Eye (tissue), 1 donor: ENCODE data around the gene ZFHX3.

Source experiments
- DNase-seq: peaks from one replicate; pipeline ENCODE4 v3.0.0-alpha.2; 2015

Gene ZFHX3

DNA sequence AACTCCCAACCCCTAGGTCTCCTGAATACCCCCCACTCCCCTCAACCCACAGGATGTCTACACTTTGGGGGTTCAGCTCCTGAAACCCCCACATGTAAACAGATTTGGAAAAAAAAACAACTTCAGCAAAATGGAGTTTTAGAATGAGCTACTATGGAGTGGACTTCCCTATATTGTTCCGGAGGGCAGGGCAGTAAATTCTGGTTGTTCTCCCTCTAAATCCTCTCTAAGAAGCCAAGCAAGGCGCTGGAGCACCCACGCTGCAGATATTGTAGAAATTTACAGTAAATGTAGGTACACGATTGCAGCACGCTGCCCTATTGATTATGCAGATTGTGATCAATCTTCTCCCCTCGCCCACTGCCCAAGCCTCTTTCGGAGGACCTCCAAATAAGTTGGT, 8.5 kb upstream of the ZFHX3 start:
- peak; percentile 44 for DNase-seq

DNA sequence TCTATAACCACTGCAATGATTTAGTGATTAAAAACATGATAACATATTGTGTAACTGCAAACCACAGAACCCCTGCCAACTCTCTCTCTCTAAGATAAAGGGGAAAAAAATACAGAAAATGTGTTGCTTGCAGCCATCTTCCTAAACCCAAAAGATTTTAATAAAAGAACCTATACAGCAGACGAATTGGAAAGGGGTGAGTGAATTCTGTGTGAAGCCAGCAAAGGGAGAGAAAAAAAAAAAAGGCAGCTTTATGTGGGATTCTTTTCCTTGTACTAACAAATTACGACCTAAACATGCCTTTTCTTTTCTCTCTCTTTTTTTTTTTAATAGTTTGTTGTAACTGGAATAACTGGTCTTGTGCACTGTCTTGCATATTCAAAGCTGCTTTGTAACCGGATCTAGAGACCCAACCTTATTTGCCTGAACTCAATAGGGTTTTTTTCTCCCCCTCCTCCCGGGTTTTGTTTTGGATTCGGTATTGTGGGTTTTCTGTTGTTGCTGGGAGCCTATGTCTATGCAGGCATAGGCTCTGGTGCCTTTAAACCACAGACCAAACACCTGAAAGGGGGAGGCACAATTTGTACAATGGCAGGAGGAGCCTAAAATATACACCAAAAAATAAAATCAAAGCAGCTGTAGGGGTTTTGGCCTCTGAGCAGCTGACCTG, 7.0 kb upstream of the ZFHX3 start:
- DNase-seq, result peak; percentile 76

DNA sequence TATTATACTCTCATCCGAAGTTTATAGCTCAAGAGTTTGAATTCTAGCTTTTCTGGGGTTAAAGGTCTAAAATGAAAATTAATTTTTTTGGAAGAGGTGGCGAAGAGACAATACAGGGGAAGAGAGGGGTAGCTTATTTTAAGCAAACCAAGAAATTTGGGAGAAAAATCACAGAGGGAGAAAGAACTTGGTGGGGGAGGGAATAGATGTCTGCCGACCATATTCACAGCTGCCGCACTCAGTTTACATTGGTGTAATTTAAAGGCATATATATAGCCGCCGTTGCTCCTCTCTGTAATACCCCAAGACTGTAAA, 6.5 kb upstream of the ZFHX3 start:
- peak; percentile 67 for DNase-seq

DNA sequence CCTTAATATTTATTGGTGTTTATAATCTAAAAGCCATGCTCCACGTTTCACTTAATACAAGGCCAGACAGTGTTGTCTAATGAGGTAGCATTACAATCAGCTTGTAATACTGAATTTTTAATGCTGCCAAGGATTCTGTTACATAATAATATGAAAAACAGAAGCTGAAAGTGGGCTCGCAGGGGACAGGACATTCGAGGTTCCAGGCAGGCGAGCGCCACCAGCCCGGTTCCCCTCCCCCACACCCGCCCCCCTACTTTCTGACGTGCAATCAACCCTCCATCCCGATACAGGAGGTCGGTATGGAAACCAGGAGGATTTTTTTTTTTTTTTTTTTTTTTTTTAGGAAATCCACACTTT, 6.2 kb upstream of the ZFHX3 start:
- DNase-seq, result peak; percentile 60

DNA sequence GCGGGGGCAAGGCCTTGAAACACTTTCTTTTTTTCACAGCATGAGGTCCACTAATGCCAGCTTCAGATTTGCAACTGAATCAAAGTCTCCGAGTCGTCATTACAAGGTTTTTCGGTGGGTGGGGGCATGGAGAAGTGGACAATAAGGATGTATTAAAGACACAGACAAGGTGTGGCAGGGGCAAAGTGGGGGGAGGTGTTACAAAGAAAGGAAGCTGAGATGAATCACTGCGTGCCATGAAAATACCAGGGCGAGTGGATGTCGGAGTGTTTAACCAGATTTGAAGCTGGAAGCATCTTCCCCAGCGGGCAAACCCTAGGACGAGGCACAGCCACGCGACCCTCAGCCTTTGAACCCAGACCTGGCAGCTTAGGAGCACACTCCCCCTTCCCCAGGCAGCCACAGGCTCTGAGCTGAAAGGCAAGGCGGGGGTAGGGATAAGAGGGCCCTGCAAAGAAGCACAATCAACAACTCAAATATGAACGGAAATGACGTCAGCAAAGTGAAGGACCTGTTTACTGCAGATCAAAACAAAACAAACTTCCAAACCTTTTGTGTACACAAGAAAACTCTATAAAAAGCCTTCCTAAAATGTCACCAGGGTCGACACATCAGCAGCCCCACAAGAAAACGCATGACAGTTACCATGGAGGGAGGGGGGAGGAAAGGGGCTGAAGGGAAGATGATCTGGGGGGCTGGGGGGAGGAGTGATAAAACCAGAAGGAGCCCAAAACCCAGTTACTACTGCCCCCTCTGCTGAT, 5.6 kb upstream of the ZFHX3 start:
- peak; percentile 75 for DNase-seq

DNA sequence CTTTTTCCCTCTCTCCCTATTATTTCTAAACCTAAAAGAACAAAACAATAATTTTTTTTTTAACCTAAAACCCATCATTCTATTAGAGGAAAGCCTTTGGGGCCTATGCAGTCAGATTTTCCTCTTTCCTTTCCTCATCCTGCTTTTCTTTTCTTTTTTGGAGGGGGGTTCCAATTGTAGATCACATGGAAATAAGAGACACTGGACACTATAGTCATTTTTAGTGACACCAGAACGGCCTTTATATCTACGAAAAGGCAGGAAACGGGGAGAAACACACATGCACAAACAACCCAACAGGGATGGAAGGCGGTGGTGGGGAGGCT, 5.1 kb upstream of the ZFHX3 start:
- no peak for DNase-seq

DNA sequence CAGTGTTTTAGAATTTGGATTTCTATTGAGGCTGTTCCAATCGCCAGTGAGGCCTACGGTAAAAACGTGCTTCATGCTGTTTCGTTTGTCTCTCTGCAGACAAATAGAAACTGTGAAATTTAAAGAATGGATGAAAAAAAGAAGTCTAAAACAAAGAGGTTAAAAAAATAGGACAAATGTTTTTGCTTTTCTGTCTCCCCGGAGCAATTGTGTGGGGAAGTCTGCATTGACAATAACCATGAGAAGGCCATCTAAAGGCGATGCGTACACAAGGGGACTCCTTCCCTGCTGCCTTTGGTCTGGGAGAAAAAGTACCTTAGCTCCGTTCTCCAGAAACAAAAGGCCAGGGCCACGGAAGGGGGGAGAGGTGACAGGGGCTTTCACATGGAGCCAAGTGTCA, 4.6 kb upstream of the ZFHX3 start:
- DNase-seq, result peak; percentile 77

DNA sequence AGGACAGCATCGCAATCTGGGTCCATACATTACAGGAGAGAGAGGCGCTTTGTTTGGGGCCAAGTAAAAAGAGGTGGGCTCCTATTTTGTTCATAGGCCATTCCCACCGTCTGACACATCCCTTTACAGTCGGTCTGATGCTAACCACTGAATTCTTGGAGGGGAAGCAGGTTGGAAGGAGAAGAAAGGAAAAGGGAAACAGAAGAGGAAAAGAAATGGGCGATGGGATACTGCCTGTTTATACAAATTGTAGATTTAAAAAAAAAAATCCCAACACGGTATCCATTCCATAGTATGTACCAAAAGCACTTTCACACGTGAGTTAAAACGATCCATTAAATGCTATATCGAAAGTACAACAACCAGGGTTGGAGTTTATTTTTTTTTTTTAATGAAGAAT, 4.0 kb upstream of the ZFHX3 start:
- DNase-seq, result peak; percentile 60

DNA sequence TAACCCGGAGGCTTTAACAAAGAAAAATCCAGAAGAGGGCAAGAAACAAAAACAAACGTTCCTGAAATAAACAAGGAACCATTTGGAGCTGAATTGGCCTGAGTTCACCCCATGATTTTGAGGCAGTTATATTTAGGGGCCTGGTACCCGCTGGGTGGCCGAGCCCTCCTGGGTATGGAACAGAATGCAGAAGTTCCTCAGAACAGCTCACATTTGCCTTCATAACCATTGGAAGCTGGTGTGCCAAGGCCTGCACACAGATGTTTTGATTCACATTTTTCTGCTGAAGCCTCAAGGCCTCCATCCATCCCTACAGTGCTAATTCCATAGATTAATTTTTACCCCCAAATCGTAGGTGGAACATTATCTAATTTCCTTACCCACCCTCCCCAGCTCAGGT, 3.3 kb upstream of the ZFHX3 start:
- peak; percentile 36 for DNase-seq

DNA sequence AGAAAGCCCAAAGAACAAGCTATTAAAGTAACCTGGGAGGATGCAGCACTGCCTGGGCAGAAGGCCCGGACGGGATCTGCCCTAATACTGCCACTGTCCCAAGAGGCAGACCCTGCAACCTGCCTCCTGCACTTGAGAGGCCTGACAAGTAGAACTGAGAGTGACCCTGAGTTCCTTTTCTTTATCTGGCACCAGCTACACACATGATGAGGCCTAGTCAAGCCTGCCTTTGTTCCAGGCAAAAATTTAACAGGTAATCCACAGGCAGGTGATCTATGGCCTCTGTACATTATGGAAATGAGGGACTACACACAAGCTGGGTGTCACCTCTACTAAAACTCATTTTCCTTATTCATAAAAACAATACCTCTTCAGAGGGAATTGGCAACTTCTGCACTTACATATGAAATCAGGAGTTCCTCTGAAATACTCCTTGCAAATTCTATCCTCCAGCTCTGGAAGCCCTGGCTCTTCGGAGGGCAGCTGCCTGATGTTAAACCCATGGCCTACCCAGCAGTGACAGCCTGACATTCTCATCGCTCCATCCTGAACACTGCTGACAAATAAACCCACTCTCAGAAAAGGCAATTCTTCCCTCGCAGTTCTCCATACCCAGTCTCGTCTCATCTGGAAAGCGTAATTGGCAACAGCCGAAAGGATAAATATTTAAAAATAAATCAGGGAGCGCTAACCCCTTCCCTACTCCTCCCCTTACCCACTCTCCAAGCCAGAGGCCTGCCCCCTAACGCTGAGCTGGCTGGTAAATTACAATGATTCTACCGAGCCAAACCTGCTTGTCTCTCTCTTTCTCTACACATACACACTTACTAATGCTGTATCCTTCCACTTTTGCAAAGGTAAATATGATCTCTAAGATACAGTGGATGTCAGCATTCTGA, 2.5 kb upstream of the ZFHX3 start:
- peak; percentile 68 for DNase-seq

DNA sequence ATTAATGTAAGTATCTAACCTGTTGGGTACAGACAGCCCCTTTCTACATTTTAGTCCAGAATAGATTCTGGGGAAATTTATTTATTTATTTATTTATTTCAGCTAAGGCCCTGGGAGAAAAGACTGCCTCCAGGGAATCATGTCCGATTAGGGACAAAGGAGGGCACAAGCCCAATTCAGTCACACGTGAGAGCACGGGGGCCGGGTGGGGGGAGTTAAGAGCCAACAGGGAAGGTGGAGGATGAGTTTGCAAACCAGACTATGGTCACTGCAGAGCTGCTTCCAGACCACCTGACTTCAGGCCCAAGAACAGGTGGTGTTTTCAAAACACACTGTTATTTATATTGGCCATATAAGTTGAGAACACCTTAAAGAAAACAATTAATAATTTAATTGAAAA, 1.6 kb upstream of the ZFHX3 start:
- no peak for DNase-seq

DNA sequence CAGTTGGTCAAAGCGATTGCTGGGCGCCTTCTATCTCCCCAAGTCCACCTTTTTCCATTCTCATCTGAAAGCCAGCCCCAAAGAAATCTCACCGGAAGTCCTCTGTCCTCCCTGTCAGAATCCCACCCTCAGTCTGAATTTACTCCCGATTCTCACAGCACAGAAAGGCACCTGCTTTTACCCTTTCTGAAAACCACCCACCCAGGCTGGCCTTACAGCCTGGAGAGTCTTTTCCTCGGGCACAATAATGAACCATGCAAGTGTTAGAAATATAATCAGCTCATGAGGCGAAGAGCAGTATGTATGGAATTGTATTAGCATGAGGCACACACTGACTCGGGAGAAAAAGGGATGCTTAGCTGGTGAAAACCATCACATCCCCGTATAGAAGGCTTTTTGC, 1.2 kb upstream of the ZFHX3 start:
- peak; percentile 56 for DNase-seq

DNA sequence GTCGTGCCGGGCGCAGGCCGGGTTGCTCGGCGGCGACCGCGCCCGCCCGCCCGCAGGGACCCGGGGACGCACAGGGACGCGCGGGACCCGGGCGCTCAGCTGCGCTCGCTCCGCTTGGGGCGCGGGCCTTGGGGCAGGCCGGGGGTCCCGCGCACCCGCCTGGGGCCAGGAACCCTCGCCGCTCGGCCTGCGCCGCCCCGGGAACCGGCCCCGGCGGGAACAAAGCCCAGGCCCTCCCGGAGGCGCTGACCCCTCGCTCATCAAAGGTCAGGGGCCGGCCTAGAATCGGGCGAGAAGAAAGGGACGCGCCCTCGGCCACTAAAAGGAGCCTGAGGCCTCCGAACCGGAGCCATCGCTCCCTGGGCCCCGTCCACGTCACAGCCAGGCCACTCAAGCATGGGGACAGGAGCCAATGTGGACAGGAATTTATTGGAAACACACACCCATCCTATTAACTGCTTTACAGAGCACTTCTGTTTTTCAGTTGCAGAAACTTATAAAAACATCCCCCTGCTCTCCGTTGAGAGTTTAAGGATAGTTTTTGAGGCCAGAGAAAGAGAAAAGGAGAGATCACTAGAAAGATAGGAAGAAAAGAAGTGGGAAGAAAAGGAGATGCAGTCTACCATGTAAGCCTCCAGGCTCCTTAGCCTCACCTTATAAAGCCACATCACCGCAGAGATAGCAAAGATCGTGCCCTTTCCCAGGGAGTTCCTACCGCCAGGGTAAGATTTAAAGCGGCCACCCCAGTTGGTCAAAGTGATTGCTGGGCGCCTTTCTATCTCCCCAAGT, 558 bp upstream of the ZFHX3 start:
- DNase-seq, result peak; percentile 83

DNA sequence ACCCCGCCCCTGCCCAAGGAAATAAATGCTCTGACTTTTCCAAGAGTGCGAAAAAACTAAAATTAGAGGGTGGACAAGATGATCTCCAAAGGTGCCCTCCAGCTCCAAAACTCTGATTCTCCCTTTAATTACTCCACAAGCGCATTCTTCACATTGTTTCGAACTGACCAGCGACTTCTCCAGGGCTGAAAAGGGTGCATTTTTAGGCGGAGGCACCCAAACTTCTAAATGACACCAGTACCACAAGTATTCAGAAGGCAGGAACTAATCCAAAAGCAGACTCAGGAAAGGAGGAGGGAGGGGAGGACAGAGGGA, 750 bp downstream of the ZFHX3 start:
- DNase-seq, result no peak

DNA sequence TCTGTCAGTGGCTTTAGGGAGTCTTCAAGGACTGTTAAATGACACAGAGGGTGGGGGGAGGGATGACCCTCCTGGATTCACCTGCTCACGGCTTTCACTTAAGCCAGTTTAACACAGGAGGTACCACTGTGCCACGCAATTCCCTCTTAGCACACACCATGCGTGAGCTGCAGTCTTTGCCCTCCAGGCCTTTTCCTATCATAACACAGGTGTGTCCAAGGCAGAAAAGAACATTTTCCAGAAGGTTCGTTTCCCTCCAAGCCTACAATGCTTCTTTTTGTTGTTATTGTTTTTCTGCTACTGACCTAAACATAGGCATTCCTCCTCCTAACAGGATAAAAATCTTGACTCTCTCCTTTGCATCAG, 1.1 kb downstream of the ZFHX3 start:
- peak; percentile 29 for DNase-seq

DNA sequence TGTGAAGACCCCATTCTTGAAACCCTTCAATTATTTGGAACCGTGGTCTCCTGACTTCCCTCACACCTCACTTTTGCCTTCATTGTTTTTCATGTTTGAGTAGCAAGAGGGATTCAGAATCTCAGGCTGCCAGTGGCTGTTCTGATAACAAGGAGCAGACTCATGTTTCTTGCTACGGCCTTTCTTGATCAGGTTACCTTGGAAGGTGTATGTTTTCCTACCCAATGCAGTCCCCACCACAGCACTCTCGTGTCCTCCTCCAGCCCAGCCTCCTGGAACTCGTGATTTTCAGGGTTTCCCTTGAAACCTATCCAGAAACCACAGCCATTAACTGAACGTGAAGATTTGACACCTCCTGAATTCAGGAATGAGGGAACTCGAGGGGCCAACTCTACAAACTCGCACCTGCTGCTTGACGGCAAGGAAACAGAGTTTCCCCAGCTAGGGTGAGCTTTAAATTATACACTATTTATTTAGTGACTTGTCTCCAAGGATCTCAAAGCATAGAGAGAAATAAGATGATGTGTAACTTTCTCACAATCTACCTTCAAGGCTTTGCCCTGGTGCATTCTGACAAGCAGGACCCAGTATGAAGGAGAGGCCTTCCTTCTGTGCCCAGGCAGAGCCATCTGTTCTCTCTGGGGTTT, 1.6 kb downstream of the ZFHX3 start:
- peak; percentile 28 for DNase-seq

DNA sequence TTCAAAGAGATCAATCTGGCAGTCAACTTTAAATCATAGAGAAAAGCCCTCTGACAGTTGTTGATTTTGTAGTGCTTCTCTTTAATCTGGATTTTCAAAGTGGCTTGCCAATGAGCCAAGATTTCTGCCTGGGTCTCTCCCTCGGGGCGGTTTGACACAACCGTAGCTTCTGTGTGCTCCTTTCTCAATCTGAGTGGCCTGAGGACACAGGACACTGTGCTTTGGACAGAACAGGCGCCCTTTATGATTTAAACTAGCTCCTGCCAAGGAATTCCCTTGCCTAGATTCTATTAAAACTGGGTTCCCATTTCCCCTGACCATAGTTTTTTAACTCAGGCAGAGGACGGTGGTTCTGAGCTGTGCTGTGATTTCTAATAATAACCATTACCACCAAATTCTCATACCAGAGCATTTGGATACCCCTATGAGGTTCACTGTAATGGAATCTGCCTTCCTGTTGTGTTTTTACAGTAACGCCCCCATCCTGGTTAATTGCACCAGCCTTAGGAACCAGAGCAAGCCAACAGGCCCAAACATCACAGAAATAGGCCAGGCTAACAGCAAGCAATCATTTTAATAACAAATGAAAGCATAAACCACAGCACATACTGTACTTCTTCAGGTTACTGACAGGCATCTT, 4.0 kb downstream of the ZFHX3 start:
- DNase-seq, result no peak

DNA sequence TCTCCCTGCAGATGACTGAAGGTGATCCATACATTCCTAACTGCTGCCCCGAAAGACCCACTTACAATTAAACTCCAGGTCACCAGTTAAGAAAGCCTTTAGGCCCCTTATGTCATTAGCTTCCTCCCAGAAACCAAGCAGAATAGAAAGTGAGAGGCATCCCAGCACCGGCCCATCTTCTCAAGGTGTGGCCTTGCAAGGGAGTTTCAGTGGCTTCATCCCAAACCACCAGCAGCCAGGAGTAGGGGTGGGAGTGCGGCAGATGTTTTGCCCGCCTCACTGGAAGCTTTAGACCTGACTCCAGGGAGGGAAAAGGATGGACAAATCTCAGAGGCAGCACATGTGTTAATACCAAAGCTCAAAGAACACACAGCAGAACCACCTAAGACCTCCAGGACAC, 5.1 kb downstream of the ZFHX3 start:
- DNase-seq, result no peak

DNA sequence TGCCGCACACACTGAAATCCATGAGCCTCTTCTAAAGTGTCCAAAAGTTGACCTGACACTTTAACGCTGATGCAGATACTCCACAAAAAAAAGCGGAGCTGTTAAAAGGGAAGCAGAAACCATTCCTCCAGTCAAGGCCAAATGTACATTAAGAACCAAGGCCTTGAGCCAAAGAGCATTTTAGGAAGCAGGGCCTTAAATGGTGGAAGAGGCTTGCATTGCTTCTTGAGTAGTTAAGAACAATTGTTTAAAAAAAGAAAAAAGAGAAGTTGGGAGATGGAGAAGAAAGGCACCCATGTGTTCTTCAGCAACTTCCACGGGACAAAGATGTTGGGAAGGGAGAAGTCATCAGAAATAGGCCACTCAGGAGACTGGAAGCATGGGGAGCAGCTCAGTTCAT, 6.3 kb downstream of the ZFHX3 start:
- DNase-seq, result no peak

DNA sequence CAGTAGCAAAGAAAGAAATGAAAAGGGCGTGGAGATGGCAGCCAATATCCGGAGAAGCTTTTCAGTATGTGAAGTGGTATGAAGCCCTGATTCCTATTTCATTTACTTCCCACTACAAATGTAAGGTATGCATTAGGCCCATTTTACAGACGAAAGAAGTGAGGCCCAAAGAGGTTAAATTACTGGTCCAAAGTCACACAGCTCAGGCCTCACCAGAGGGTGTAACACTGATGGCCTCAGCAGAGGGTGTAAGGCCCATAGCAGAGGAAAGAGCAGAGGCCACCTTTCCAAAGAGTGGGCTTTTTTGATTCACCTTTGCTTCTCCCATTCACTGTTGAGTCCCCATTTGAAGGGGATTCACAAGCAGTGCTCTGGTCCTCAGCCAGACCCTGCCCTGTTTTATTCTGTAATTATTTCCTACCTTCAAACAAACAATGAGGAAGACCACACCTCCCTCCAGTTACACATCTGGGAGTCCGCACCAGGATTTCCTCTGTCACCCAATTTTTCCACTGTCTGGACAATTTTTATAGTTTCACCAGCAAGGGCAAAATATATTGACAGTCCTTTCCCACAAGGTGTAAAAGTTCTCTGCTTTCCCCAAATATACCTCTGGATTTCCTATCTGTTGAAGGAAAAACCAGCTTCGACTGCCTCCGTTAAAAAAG, 7.1 kb downstream of the ZFHX3 start:
- DNase-seq, result no peak

DNA sequence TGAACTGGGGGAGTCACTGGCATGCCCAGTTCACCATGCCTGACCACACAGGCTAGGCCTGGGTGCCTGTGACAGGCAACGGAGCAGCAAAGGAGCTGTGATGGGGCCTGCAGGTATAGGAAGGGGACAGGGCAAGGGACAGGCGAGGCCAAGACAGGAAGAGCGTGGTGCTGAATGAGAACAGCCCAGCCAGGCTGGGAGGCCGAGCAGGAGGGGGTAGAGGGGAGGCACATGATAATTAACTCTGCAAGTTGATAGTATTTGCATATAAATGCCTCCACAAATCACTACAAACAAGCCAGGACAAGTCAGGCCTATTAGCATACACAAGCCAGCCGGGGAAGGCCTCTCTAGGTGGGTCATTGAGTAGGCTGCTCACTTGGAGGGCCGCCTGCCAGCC, 7.8 kb downstream of the ZFHX3 start:
- DNase-seq, result no peak
